ENCODE results near the gene CHD9.

- TF ChIP-seq CTCF (IDR thresholded peaks at IDR 0.05) (no peak), POLR2A (IDR thresholded peaks at IDR 0.05) (no peak)
Measured at GRCh38 chr16:53337294-53337693, 282.5 kb downstream of the CHD9 start.
